HEK293 (cell line): Measurements from ENCODE around the gene UBE4B.

ENCODE experiments used
- CTCF ChIP-seq: fragments of 450-650 bp; formaldehyde crosslinking; IDR thresholded peaks from 2 replicates; pipeline ENCODE4 v1.5.1; 2016; ENCODE audit warnings: missing biosample characterization, missing genetic modification characterization
- REST ChIP-seq: fragments of 450-650 bp; formaldehyde crosslinking; IDR thresholded peaks from 2 replicates; pipeline ENCODE4 v1.5.1; 2016; ENCODE audit warnings: missing biosample characterization, missing genetic modification characterization
- SCRT1 ChIP-seq: fragments of 450-650 bp; formaldehyde crosslinking; IDR thresholded peaks from 2 replicates; pipeline ENCODE4 v1.5.1; 2016; ENCODE audit warnings: missing biosample characterization, missing genetic modification characterization, borderline replicate concordance
- SP2 ChIP-seq: fragments of 450-650 bp; formaldehyde crosslinking; IDR thresholded peaks from 2 replicates; pipeline ENCODE4 v1.5.1; 2016; ENCODE audit warnings: missing biosample characterization, missing genetic modification characterization
- TSHZ1 ChIP-seq: fragments of 450-650 bp; formaldehyde crosslinking; IDR thresholded peaks from 2 replicates; pipeline ENCODE4 v1.5.1; 2016; ENCODE audit warnings: missing biosample characterization, missing genetic modification characterization, borderline replicate concordance
- WT1 ChIP-seq: fragments of 450-650 bp; formaldehyde crosslinking; IDR thresholded peaks from 2 replicates; pipeline ENCODE4 v1.5.1; 2016; ENCODE audit warnings: missing biosample characterization, missing genetic modification characterization
- ZFP3 ChIP-seq: fragments of 450-650 bp; formaldehyde crosslinking; IDR thresholded peaks from 2 replicates; pipeline ENCODE4 v1.5.1; 2016; ENCODE audit warnings: low read depth, missing biosample characterization, missing genetic modification characterization
- ZNF2 ChIP-seq: fragments of 450-650 bp; formaldehyde crosslinking; IDR thresholded peaks from 2 replicates; pipeline ENCODE4 v1.5.1; 2016; ENCODE audit warnings: missing biosample characterization, missing genetic modification characterization
- ZNF202 ChIP-seq: fragments of 450-650 bp; formaldehyde crosslinking; IDR thresholded peaks from 2 replicates; pipeline ENCODE4 v1.5.1; 2016; ENCODE audit warnings: missing biosample characterization, missing genetic modification characterization, borderline replicate concordance
- ZNF416 ChIP-seq: fragments of 450-650 bp; formaldehyde crosslinking; IDR thresholded peaks from 2 replicates; pipeline ENCODE4 v1.5.1; 2016; ENCODE audit warnings: missing biosample characterization, missing genetic modification characterization
- ZNF488 ChIP-seq: fragments of 450-650 bp; formaldehyde crosslinking; IDR thresholded peaks from 2 replicates; pipeline ENCODE4 v1.5.1; 2016; ENCODE audit warnings: missing biosample characterization, missing genetic modification characterization
- ZNF621 ChIP-seq: fragments of 450-650 bp; formaldehyde crosslinking; IDR thresholded peaks from 2 replicates; pipeline ENCODE4 v1.5.1; 2017; ENCODE audit warnings: missing biosample characterization, missing genetic modification characterization
- ZNF792 ChIP-seq: fragments of 450-650 bp; formaldehyde crosslinking; IDR thresholded peaks from 2 replicates; pipeline ENCODE4 v1.5.1; 2016; ENCODE audit warnings: missing biosample characterization, missing genetic modification characterization

GRCh38 chr1:9990944-9991343 is 41.8 kb upstream of the UBE4B start:
- no peak for TF ChIP-seq ZFP3 (tag by site-specific recombination)
- no peak for TF ChIP-seq ZNF202 (tag by site-specific recombination)
- TF ChIP-seq CTCF (tag by site-specific recombination), result no peak
- no peak for TF ChIP-seq SCRT1 (tag by site-specific recombination)
- TF ChIP-seq WT1 (tag by site-specific recombination), result no peak
- TF ChIP-seq ZNF488, result no peak
- no peak for TF ChIP-seq SP2 (tag by site-specific recombination)
- TF ChIP-seq ZNF621 (tag by site-specific recombination), result no peak
- TF ChIP-seq ZNF792 (tag by site-specific recombination), result no peak
- TF ChIP-seq TSHZ1 (tag by site-specific recombination), result no peak
- TF ChIP-seq ZNF2, result no peak
- no peak for TF ChIP-seq REST
- TF ChIP-seq ZNF416 (tag by site-specific recombination), result no peak
